ENCODE results near the gene THTPA. TPM values are rescaled to one million over a fixed set of nuclear protein-coding genes. Genes with fewer than 3 reads are reported as not detected.
"Not testable (repeated sequence)": the region's sequence is repeated elsewhere in the genome, so short reads cannot be mapped to it uniquely, and the experiment has no call there.

The THTPA gene
- total and polyA plus RNA-seq, 2 of the 13 experiments (the other 11 are each of a cell fraction or from before 2014, with no cell fraction given): 7.4 to 8.7 TPM

DNA sequence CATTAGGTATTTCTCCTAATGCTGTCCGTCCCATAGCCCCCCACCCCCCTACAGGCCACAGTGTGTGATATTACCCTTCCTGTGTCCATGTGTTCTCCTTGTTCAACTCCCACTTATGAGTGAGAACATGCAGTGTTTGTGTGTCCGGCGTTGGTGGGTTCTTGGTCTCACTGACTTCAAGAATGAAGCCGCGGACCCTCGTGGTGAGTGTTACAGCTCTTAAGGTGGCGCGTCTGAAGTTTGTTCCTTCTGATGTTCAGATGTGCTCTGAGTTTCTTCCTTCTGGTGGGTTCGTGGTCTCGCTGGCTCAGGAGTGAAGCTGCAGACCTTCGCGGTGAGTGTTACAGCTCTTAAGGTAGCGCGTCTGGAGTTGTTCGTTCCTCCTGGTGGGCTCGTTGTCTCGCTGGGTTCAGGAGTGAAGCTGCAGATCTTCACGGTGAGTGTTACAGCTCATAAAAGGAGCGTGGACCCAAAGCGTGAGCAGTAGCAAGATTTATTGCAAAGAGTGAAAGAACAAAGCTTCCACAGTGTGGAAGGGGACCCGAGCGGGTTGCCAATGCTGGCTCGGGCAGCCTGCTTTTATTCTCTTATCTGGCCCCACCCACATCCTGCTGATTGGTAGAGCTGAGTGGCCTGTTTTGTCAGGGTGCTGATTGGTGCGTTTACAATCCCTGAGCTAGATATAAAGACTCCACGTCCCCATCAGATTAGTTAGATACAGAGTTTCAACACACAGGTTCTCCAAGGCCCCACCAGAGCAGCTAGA is 27.9 kb downstream of the THTPA start (continued):
- TF ChIP-seq, protein P1, sequence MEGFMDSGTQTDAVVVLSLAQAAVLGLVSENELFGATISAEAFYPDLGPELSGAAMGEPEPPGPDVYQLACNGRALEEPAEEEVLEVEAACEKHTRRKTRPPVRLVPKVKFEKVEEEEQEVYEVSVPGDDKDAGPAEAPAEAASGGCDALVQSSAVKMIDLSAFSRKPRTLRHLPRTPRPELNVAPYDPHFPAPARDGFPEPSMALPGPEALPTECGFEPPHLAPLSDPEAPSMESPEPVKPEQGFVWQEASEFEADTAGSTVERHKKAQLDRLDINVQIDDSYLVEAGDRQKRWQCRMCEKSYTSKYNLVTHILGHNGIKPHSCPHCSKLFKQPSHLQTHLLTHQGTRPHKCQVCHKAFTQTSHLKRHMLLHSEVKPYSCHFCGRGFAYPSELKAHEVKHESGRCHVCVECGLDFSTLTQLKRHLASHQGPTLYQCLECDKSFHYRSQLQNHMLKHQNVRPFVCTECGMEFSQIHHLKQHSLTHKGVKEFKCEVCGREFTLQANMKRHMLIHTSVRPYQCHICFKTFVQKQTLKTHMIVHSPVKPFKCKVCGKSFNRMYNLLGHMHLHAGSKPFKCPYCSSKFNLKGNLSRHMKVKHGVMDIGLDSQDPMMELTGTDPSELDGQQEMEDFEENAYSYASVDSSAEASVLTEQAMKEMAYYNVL (CRISPR knock-in tag; IDR thresholded peaks at IDR 0.05; ENCODE audit: borderline replicate concordance): peak; percentile 74
- TF ChIP-seq SRSF1 (optimal IDR thresholded peaks at IDR 0.05; ENCODE audit: low read depth, low read length) (peak; percentile 20), KLF9 (CRISPR knock-in tag; IDR thresholded peaks at IDR 0.05; ENCODE audit: low read depth) (0 out of 2 replicates have a peak, but pooled peaks have one; percentile 57), ZNF530 (CRISPR knock-in tag; IDR thresholded peaks at IDR 0.05; ENCODE audit: low read depth) (peak; percentile 72; the same call in 1 of the 2 replicates), ZNF251 (CRISPR knock-in tag; IDR thresholded peaks at IDR 0.05) (peak; percentile 96; the same call in 1 of the 2 replicates), ZNF33A (CRISPR knock-in tag; IDR thresholded peaks at IDR 0.05; ENCODE audit: borderline replicate concordance) (0 out of 2 replicates have a peak, but pooled peaks have one; percentile 71), ZNF878 (CRISPR knock-in tag; IDR thresholded peaks at IDR 0.05) (peak; percentile 82; the same call in 1 of the 2 replicates), ZHX1 (CRISPR knock-in tag; IDR thresholded peaks at IDR 0.05; ENCODE audit: low read depth) (peak; percentile 88), POLR2AphosphoS5 (IDR thresholded peaks at IDR 0.05; ENCODE audit: low read depth, low read length) (peak; percentile 76), DNMT3B (CRISPR knock-in tag; conservative IDR thresholded peaks at IDR 0.05) (peak; percentile 84; the same call in 1 of the 2 replicates), CBX2 (CRISPR knock-in tag; IDR thresholded peaks at IDR 0.05; ENCODE audit: low read depth) (peak; percentile 70; the same call in 1 of the 2 replicates), NFYB (CRISPR knock-in tag; IDR thresholded peaks at IDR 0.05) (peak; percentile 89), MATR3 (CRISPR knock-in tag; IDR thresholded peaks at IDR 0.05) (peak; percentile 100), HMG20B (CRISPR knock-in tag; conservative IDR thresholded peaks at IDR 0.05) (peak; percentile 38; the same call in 1 of the 2 replicates), RELA (CRISPR knock-in tag; IDR thresholded peaks at IDR 0.05) (peak; percentile 96), ZNF816 (CRISPR knock-in tag; IDR thresholded peaks at IDR 0.05; ENCODE audit: borderline replicate concordance) (peak; percentile 95; the same call in 1 of the 2 replicates), ZMYM4 (CRISPR knock-in tag; IDR thresholded peaks at IDR 0.05) (peak; percentile 95), ZNF605 (CRISPR knock-in tag; IDR thresholded peaks at IDR 0.05) (peak; percentile 97)
- not testable (repeated sequence) for TF ChIP-seq CBX2 (IDR thresholded peaks at IDR 0.05; ENCODE audit: low read depth, low read length)
- TF ChIP-seq, protein P2, sequence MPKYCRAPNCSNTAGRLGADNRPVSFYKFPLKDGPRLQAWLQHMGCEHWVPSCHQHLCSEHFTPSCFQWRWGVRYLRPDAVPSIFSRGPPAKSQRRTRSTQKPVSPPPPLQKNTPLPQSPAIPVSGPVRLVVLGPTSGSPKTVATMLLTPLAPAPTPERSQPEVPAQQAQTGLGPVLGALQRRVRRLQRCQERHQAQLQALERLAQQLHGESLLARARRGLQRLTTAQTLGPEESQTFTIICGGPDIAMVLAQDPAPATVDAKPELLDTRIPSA (CRISPR knock-in tag; IDR thresholded peaks at IDR 0.05; ENCODE audit: borderline replicate concordance): peak; percentile 93; the same call in 1 of the 2 replicates

Measured in HepG2 (cell line).